HG03139 (cell line): Measurements from ENCODE around the gene UFSP2.
A peak's percentile ranks its signal among the peaks of the same experiment; 100 is the strongest.

Source experiments
- ATAC-seq: cut with Tn5 transposase; IDR thresholded peaks from one replicate; pipeline ENCODE4 v1.9.1; 2021; ENCODE audit not compliant: unreplicated experiment

The UFSP2 gene

GRCh38 chr4:185429660-185430059 is 3.9 kb upstream of the UFSP2 start:
- no peak for ATAC-seq

- ATAC-seq, result no peak
Measured at GRCh38 chr4:185426960-185427688, 1.4 kb upstream of the UFSP2 start.

GRCh38 chr4:185424905-185425646 is 688 bp downstream of the UFSP2 start:
- peak; percentile 3 for ATAC-seq

GRCh38 chr4:185421366-185422124 is 4.2 kb downstream of the UFSP2 start:
- no peak for ATAC-seq

- no peak for ATAC-seq
Measured at GRCh38 chr4:185416955-185417354, 8.8 kb downstream of the UFSP2 start.

GRCh38 chr4:185412412-185412811 is 13.4 kb downstream of the UFSP2 start:
- no peak for ATAC-seq

GRCh38 chr4:185411849-185412248 is 13.9 kb downstream of the UFSP2 start:
- ATAC-seq, result no peak

- no peak for ATAC-seq
Measured at GRCh38 chr4:185408432-185408831, 17.3 kb downstream of the UFSP2 start.

GRCh38 chr4:185405296-185405999 is 20.3 kb downstream of the UFSP2 start:
- ATAC-seq, result peak; percentile 64

GRCh38 chr4:185404031-185404430 is 21.7 kb downstream of the UFSP2 start:
- ATAC-seq, result no peak

- no peak for ATAC-seq
Measured at GRCh38 chr4:185399466-185399865, 26.3 kb downstream of the UFSP2 start.

- ATAC-seq, result no peak
Measured at GRCh38 chr4:185398618-185399017, 27.1 kb downstream of the UFSP2 start.

- ATAC-seq, result no peak
Measured at GRCh38 chr4:185396724-185397385, 28.9 kb downstream of the UFSP2 start, which contains the start of gene ANKRD37. Gene ANKRD37, plus strand, starts transcription at chr4:185396841. Its CDS starts 83 bp downstream, at chr4:185396924.

- ATAC-seq, result peak; percentile 81
Measured at GRCh38 chr4:185395956-185396723, 29.6 kb downstream of the UFSP2 start.

GRCh38 chr4:185395238-185395955 is 30.4 kb downstream of the UFSP2 start, which contains the start of gene LRP2BP:
Gene LRP2BP, minus strand, starts transcription at chr4:185395924. Its CDS starts 17,738 bp downstream, at chr4:185378186.
- ATAC-seq, result no peak

GRCh38 chr4:185394568-185395237 is 31.1 kb downstream of the UFSP2 start:
- ATAC-seq, result no peak

- no peak for ATAC-seq
Measured at GRCh38 chr4:185392156-185392555, 33.6 kb downstream of the UFSP2 start.

- ATAC-seq, result no peak
Measured at GRCh38 chr4:185390941-185391340, 34.8 kb downstream of the UFSP2 start.
